Gastroesophageal sphincter (tissue), 4 donors: ENCODE data around the gene BACE1. TPM values are rescaled to one million over a fixed set of nuclear protein-coding genes. Genes with fewer than 3 reads are reported as not detected.

Source experiments
- ATAC-seq: fragments of 150-250 bp; one replicate; pipeline ENCODE4 v1.9.1; 2016; ENCODE audit warnings: mild to moderate bottlenecking, moderate library complexity
- H3K27ac ChIP-seq, 4 donors: fragments of 200-600 bp; sonication (generic) in 3 of 4; 1 replicate in 3 of 4; 2 replicates in 1 of 4; pipeline ENCODE4 v1.5.1; 2016 to 2019
- H3K27me3 ChIP-seq: fragments of 200-600 bp; sonication (generic); one replicate; pipeline ENCODE4 v1.5.1; 2019
- H3K36me3 ChIP-seq, 2 donors: fragments of 200-600 bp; sonication (generic); one replicate each; pipeline ENCODE4 v1.5.1; 2019; ENCODE audit warnings: control low read depth in 1 of 2
- H3K4me1 ChIP-seq, 3 donors: fragments of 200-600 bp; sonication (generic); 1 replicate in 2 of 3; 2 replicates in 1 of 3; pipeline ENCODE4 v1.5.1; 2016 to 2019; ENCODE audit warnings: control low read depth in 2 of 3
- H3K4me3 ChIP-seq, 2 donors: fragments of 200-600 bp; sonication (generic); one replicate each; pipeline ENCODE4 v1.5.1; 2019; ENCODE audit warnings: mild to moderate bottlenecking in 1 of 2, moderate library complexity in 1 of 2
- H3K9me3 ChIP-seq, 3 donors: fragments of 200-600 bp; sonication (generic); one replicate each; pipeline ENCODE4 v1.5.1; 2017 to 2019; ENCODE audit warnings: control low read depth in 2 of 3
- CTCF ChIP-seq, 4 experiments: fragments of 200-600 bp in 2 of 4; fragments of 450-650 bp in 2 of 4; sonication (generic) in 1 of 4; IDR thresholded peaks; one replicate each; pipeline ENCODE4 v1.5.1; 2017 to 2019; ENCODE audit warnings: antibody characterized with exemption in 4 of 4, mild to moderate bottlenecking in 2 of 4, moderate library complexity in 2 of 4
- EP300 ChIP-seq: sonication (generic); formaldehyde crosslinking; IDR thresholded peaks from one replicate; pipeline ENCODE4 v1.6.1; 2017; ENCODE audit warnings: antibody characterized with exemption, mild to moderate bottlenecking
- POLR2A ChIP-seq, 2 donors: fragments of 450-650 bp; IDR thresholded peaks; one replicate each; pipeline ENCODE4 v1.6.1; 2017; ENCODE audit warnings: antibody characterized with exemption in 2 of 2, mild to moderate bottlenecking in 2 of 2, moderate library complexity in 1 of 2
- POLR2AphosphoS5 ChIP-seq: sonication (generic); formaldehyde crosslinking; IDR thresholded peaks from one replicate; pipeline ENCODE4 v1.6.1; 2017; ENCODE audit warnings: antibody characterized with exemption
- WGBS, 2 donors: methylation state at CpG; one replicate each; pipeline ENCODE4 v1.1.5; 2018; ENCODE audit warnings: low coverage in 1 of 2; 5-methylcytosine and 5-hydroxymethylcytosine counted together
- total RNA-seq, 4 donors: library from RNA; depleted of rRNA; stranded (reverse); fragments of >200 nt; gene quantifications; one replicate each; pipeline ENCODE4 v1.1.0, GENCODE V29; 2016

Gene BACE1
- total RNA-seq, 4 donors from 2014 or later, result 19.2 to 45.4 (median 22.2) TPM

- Histone ChIP-seq H3K27me3 (no peaks in the 10 kb centered on the region), H3K9me3 (no peaks in the 10 kb centered on the region), H3K4me1 (no peaks in the 10 kb centered on the region), H3K27ac (no peak overlapping the region), H3K36me3 (peaks cover 0 to 98% of the 10 kb centered on the region in 2 donors), H3K4me3 (no peak overlapping the region)
- no peak for TF ChIP-seq CTCF (IDR thresholded peaks at IDR 0.05)
- no peak for TF ChIP-seq EP300
- no peak for TF ChIP-seq POLR2AphosphoS5
- no peak for TF ChIP-seq POLR2A (IDR thresholded peaks at IDR 0.05)
- ATAC-seq, result no peak
- WGBS, 2 donors, result 33 to 89% methylated on average over 1 to 2 of the region's 3 CpGs
These were observed 28.4 kb downstream of the BACE1 start for GRCh38 chr11:117287668-117288067.

- 80% methylated on average over 2 of the region's 2 CpGs; no CpG with 5 or more reads in 1 of the 2 donors for WGBS, 2 donors
- Histone ChIP-seq H3K27me3 (no peaks in the 10 kb centered on the region), H3K4me3 (no peak overlapping the region), H3K36me3 (peaks cover 0 to 100% of the 10 kb centered on the region in 2 donors), H3K27ac (no peak overlapping the region), H3K4me1 (no peaks in the 10 kb centered on the region), H3K9me3 (no peaks in the 10 kb centered on the region)
- ATAC-seq, result no peak
- no peak for TF ChIP-seq POLR2AphosphoS5
- no peak for TF ChIP-seq POLR2A (IDR thresholded peaks at IDR 0.05)
- no peak for TF ChIP-seq EP300
- TF ChIP-seq CTCF (IDR thresholded peaks at IDR 0.05), result no peak
These were observed 29.5 kb downstream of the BACE1 start for GRCh38 chr11:117286588-117286987.

- no peaks in the 10 kb centered on the region for H3K4me1 ChIP-seq
- H3K27ac ChIP-seq, result no peak overlapping the region
- TF ChIP-seq CTCF (IDR thresholded peaks at IDR 0.05) (no peak), POLR2AphosphoS5 (no peak)
- 88 to 94% methylated on average over 2 of the region's 2 CpGs for WGBS, 2 donors
- no peak overlapping the region for H3K4me3 ChIP-seq
- ATAC-seq, result no peak
- H3K36me3 ChIP-seq, result peaks cover 0 to 97% of the 10 kb centered on the region in 2 donors
- no peaks in the 10 kb centered on the region for H3K27me3 ChIP-seq
- H3K9me3 ChIP-seq, result no peaks in the 10 kb centered on the region
These were observed 32.0 kb downstream of the BACE1 start for GRCh38 chr11:117284053-117284452.

- no peaks in the 10 kb centered on the region for H3K27me3 ChIP-seq
- no peak overlapping the region for H3K4me3 ChIP-seq
- WGBS, 2 donors, result 86 to 100% methylated on average over 1 to 3 of the region's 3 CpGs
- no peak overlapping the region for H3K27ac ChIP-seq
- no peak for ATAC-seq
- TF ChIP-seq POLR2AphosphoS5, result no peak
- no peak for TF ChIP-seq EP300
- H3K36me3 ChIP-seq, result peaks cover 0 to 86% of the 10 kb centered on the region in 2 donors
- no peaks in the 10 kb centered on the region for H3K9me3 ChIP-seq
- no peaks in the 10 kb centered on the region for H3K4me1 ChIP-seq
These were observed 33.1 kb downstream of the BACE1 start for GRCh38 chr11:117282956-117283355.

- ATAC-seq, result no peak
These were observed 34.2 kb downstream of the BACE1 start for GRCh38 chr11:117281869-117282268.

More at GRCh38 chr11:117281869-117282268, 34.2 kb downstream of the BACE1 start:
- Histone ChIP-seq H3K9me3 (no peaks in the 10 kb centered on the region), H3K36me3 (peaks cover 0 to 75% of the 10 kb centered on the region in 2 donors), H3K27me3 (no peaks in the 10 kb centered on the region), H3K27ac (no peak overlapping the region), H3K4me3 (no peak overlapping the region), H3K4me1 (no peaks in the 10 kb centered on the region)
- TF ChIP-seq EP300 (no peak), CTCF (IDR thresholded peaks at IDR 0.05) (no peak), POLR2AphosphoS5 (no peak), POLR2A (IDR thresholded peaks at IDR 0.05) (no peak)
- WGBS, 2 donors, result 96 to 100% methylated on average over 2 to 5 of the region's 7 CpGs
